HepG2 (cell line): ENCODE results near the gene FNDC3B. TPM values are rescaled to one million over a fixed set of nuclear protein-coding genes. Genes with fewer than 3 reads are reported as not detected.

ENCODE experiments used
- ARID2 ChIP-seq: sonication (generic); formaldehyde crosslinking; IDR thresholded peaks from 2 replicates; pipeline ENCODE4 v1.8.1; 2022; ENCODE audit warnings: mild to moderate bottlenecking, missing genetic modification reagents, borderline replicate concordance
- ATF5 ChIP-seq: sonication (generic); formaldehyde crosslinking; IDR thresholded peaks from 2 replicates; pipeline ENCODE4 v1.4.0; 2020; ENCODE audit warnings: mild to moderate bottlenecking, low read depth, missing genetic modification reagents
- CBX5 ChIP-seq: sonication (generic); formaldehyde crosslinking; IDR thresholded peaks from 2 replicates; pipeline ENCODE4 v1.4.0; 2020; ENCODE audit warnings: missing genetic modification reagents, borderline replicate concordance
- DNMT3B ChIP-seq: conservative IDR thresholded peaks from 2 replicates; pipeline ENCODE4 v1.6.1; 2016; ENCODE audit warnings: missing biosample characterization, control low read depth
- EED ChIP-seq: sonication (generic); formaldehyde crosslinking; IDR thresholded peaks from 2 replicates; pipeline ENCODE4 v1.5.0; 2020; ENCODE audit warnings: mild to moderate bottlenecking, missing genetic modification reagents
- HMGA1 ChIP-seq: sonication (generic); formaldehyde crosslinking; conservative IDR thresholded peaks from 2 replicates; pipeline ENCODE4 v1.4.0; 2020; ENCODE audit warnings: missing genetic modification reagents
- MED1 ChIP-seq: sonication (generic); formaldehyde crosslinking; IDR thresholded peaks from 2 replicates; pipeline ENCODE4 v1.4.0; 2020; ENCODE audit warnings: missing genetic modification reagents
- NR1H2 ChIP-seq: sonication (generic); formaldehyde crosslinking; IDR thresholded peaks from 2 replicates; pipeline ENCODE4 v1.8.1; 2022; ENCODE audit warnings: low read depth, missing genetic modification reagents, borderline replicate concordance
- NR2C2 ChIP-seq: sonication (generic); formaldehyde crosslinking; IDR thresholded peaks from 2 replicates; pipeline ENCODE4 v1.4.0; 2020; ENCODE audit warnings: missing genetic modification reagents, mild to moderate bottlenecking, moderate library complexity, borderline replicate concordance
- NR2F2 ChIP-seq: IDR thresholded peaks from 2 replicates; pipeline ENCODE4 v1.6.1; 2012; ENCODE audit warnings: low read depth, inconsistent platforms, borderline replicate concordance
- PHF5A ChIP-seq: IDR thresholded peaks from one replicate; pipeline ENCODE4 v1.6.1; 2018; ENCODE audit warnings: low read depth, missing genetic modification reagents; ENCODE audit not compliant: unreplicated experiment
- POLR2A ChIP-seq, 2 experiments: IDR thresholded peaks; 2 replicates each; pipeline ENCODE4 v1.6.1; 2011; ENCODE audit warnings: low read depth in 2 of 2, low read length in 2 of 2, mild to moderate bottlenecking in 1 of 2, moderate library complexity in 1 of 2; ENCODE audit not compliant: insufficient read depth in 1 of 2
- PRDM4 ChIP-seq: sonication (generic); formaldehyde crosslinking; IDR thresholded peaks from 2 replicates; pipeline ENCODE4 v1.9.0; 2021; ENCODE audit warnings: missing genetic modification reagents, borderline replicate concordance
- SRSF9 ChIP-seq: fragments of 200-400 bp; formaldehyde crosslinking; IDR thresholded peaks from 2 replicates; pipeline ENCODE4 v1.6.1; 2018; ENCODE audit warnings: borderline replicate concordance, mild to moderate bottlenecking, low read depth, low read length; ENCODE audit not compliant: insufficient read depth, poor library complexity, severe bottlenecking
- THRA ChIP-seq: sonication (generic); formaldehyde crosslinking; IDR thresholded peaks from 2 replicates; pipeline ENCODE4 v1.4.0; 2020; ENCODE audit warnings: missing genetic modification reagents, borderline replicate concordance
- ZFX ChIP-seq: sonication (generic); formaldehyde crosslinking; IDR thresholded peaks from 2 replicates; pipeline ENCODE4 v1.4.0; 2020; ENCODE audit warnings: mild to moderate bottlenecking, low read depth, missing genetic modification reagents, moderate library complexity
- ZNF138 ChIP-seq: sonication (generic); formaldehyde crosslinking; IDR thresholded peaks from 2 replicates; pipeline ENCODE4 v1.5.0; 2020; ENCODE audit warnings: mild to moderate bottlenecking, low read depth, missing genetic modification reagents
- ZNF160 ChIP-seq: sonication (generic); formaldehyde crosslinking; IDR thresholded peaks from 2 replicates; pipeline ENCODE4 v1.8.0; 2022; ENCODE audit warnings: mild to moderate bottlenecking, inconsistent platforms, missing genetic modification reagents
- ZNF3 ChIP-seq: IDR thresholded peaks from 2 replicates; pipeline ENCODE4 v1.7.0; 2017; ENCODE audit warnings: inconsistent platforms
- ZNF556 ChIP-seq: sonication (generic); formaldehyde crosslinking; IDR thresholded peaks from 2 replicates; pipeline ENCODE4 v1.4.0; 2020; ENCODE audit warnings: mild to moderate bottlenecking, missing genetic modification reagents, borderline replicate concordance
- ZNF687 ChIP-seq: sonication (generic); formaldehyde crosslinking; IDR thresholded peaks from 2 replicates; pipeline ENCODE4 v1.5.1; 2020; ENCODE audit warnings: mild to moderate bottlenecking, missing genetic modification reagents, moderate library complexity
- ZNF7 ChIP-seq: IDR thresholded peaks from 2 replicates; pipeline ENCODE4 v1.6.1; 2016; ENCODE audit warnings: missing biosample characterization, missing genetic modification reagents
- ZZZ3 ChIP-seq: sonication (generic); formaldehyde crosslinking; IDR thresholded peaks from 2 replicates; pipeline ENCODE4 v1.4.0; 2020; ENCODE audit warnings: missing genetic modification reagents, mild to moderate bottlenecking, borderline replicate concordance
- polyA plus RNA-seq, 8 experiments: library from polyadenylated mRNA; depleted of rRNA in 3 of 8; stranded (reverse) in 7 of 8; unstranded in 1 of 8; fragments of >200 nt; fragmentation: Illumina TruSeq in 4 of 8; extraction: Trizol in 4 of 8; gene quantifications; 2 replicates each; pipeline versions ENCODE4 v1.2.1 to v1.2.3, GENCODE V29; 2011 to 2016; ENCODE audit warnings: low read depth in 4 of 8, missing spikeins in 1 of 8, mixed read lengths in 1 of 8; ENCODE audit not compliant: insufficient read depth in 1 of 8
- total RNA-seq, 5 experiments: library from RNA; depleted of rRNA; stranded (reverse); fragments of >200 nt; fragmentation: Illumina TruSeq; extraction: Trizol; gene quantifications; 2 replicates each; pipeline ENCODE4 v1.2.3, GENCODE V29; 2016; ENCODE audit warnings: low read depth in 1 of 5

Gene FNDC3B
- total and polyA plus RNA-seq, 2 of the 13 experiments (the other 11 are each of a cell fraction or from before 2014, with no cell fraction given), result 74.8 to 103 TPM

- TF ChIP-seq ZFX (CRISPR knock-in tag), result 0 out of 2 replicates have a peak, but pooled peaks have one; percentile 29
- TF ChIP-seq ZNF160 (CRISPR knock-in tag), result no peak
- TF ChIP-seq SRSF9, result no peak
- TF ChIP-seq ZNF687, result peak; percentile 53
- TF ChIP-seq NR1H2 (CRISPR knock-in tag), result no peak
- TF ChIP-seq MED1, result no peak
- no peak for TF ChIP-seq ZNF3
- TF ChIP-seq CBX5 (CRISPR knock-in tag), result no peak
- TF ChIP-seq ATF5 (CRISPR knock-in tag), result no peak
- no peak for TF ChIP-seq DNMT3B (CRISPR knock-in tag)
- TF ChIP-seq POLR2A (IDR thresholded peaks at IDR 0.05; ENCODE audit: insufficient read depth in 1 of 2, low read depth in 2 of 2, low read length in 2 of 2), result no peak
- no peak for TF ChIP-seq ZNF7 (CRISPR knock-in tag)
- TF ChIP-seq ZNF138 (CRISPR knock-in tag), result no peak
- TF ChIP-seq EED, result no peak
- no peak for TF ChIP-seq PHF5A (CRISPR knock-in tag)
- TF ChIP-seq THRA, result no peak
- no peak for TF ChIP-seq NR2F2
- TF ChIP-seq PRDM4 (CRISPR knock-in tag), result no peak
- TF ChIP-seq ARID2, result no peak
- no peak for TF ChIP-seq ZNF556 (CRISPR knock-in tag)
- no peak for TF ChIP-seq ZZZ3 (CRISPR knock-in tag)
- no peak for TF ChIP-seq HMGA1
- no peak for TF ChIP-seq NR2C2 (CRISPR knock-in tag)
Measured at GRCh38 chr3:172153335-172153861, 114.0 kb downstream of the FNDC3B start (continued).
